WTC11 (cell line): ENCODE measurements around the gene CMC2.

Source experiments
- GTF2I ChIP-seq: fragments of 250-450 bp; sonication (Bioruptor Pico); conservative IDR thresholded peaks from 2 replicates; pipeline ENCODE4 v1.4.0; 2021; ENCODE audit warnings: mild to moderate bottlenecking
- TF ChIP-seq, protein P1 (sequence below): fragments of 200-600 bp; IDR thresholded peaks from 2 replicates; pipeline ENCODE4 v1.8.0; 2022; ENCODE audit warnings: antibody characterized with exemption

DNA sequence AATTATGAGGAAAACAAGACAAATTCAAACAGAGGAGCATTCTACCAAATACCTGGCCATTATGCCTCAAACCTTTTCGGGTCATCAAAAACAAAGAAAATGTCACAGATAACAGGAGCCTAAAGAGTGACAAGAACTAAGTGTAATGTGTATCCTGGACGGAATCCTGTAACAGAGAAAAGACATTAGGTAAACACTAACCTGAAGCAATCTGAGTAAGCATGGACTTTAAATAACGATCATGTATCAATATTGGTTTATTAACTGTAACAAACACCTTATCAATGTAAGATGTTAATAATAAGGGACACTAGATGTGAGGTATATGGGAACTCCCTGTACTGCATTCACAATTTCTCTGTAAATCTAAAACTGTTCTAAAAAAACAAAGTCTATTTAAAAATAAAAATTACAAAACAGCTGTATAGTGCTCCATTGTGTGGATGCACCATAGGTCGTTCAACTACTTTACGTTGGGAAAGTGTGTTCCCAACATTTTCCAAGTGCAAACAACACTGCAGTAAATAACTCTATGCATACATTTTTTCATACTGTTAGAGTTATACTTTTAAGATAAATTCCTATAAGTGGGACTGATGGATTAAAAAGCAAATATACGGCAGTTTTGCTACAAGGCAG, 14.8 kb downstream of the CMC2 start:
- TF ChIP-seq, protein P1, sequence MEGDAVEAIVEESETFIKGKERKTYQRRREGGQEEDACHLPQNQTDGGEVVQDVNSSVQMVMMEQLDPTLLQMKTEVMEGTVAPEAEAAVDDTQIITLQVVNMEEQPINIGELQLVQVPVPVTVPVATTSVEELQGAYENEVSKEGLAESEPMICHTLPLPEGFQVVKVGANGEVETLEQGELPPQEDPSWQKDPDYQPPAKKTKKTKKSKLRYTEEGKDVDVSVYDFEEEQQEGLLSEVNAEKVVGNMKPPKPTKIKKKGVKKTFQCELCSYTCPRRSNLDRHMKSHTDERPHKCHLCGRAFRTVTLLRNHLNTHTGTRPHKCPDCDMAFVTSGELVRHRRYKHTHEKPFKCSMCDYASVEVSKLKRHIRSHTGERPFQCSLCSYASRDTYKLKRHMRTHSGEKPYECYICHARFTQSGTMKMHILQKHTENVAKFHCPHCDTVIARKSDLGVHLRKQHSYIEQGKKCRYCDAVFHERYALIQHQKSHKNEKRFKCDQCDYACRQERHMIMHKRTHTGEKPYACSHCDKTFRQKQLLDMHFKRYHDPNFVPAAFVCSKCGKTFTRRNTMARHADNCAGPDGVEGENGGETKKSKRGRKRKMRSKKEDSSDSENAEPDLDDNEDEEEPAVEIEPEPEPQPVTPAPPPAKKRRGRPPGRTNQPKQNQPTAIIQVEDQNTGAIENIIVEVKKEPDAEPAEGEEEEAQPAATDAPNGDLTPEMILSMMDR: no peak
- no peak for TF ChIP-seq GTF2I (CRISPR knock-in tag)
